Heart left ventricle (tissue), 13 donors: ENCODE results near the gene PARP4.

Source experiments
- CTCF ChIP-seq, 12 donors: fragments of 200-600 bp; sonication (generic) in 4 of 12; IDR thresholded peaks; one replicate each; pipeline versions ENCODE4 v1.5.0 to v1.8.0; 2018 to 2022; ENCODE audit warnings: antibody characterized with exemption in 12 of 12, mild to moderate bottlenecking in 5 of 12
- POLR2A ChIP-seq, 2 donors: fragments of 450-650 bp; IDR thresholded peaks; one replicate each; pipeline ENCODE4 v1.6.1; 2017; ENCODE audit warnings: antibody characterized with exemption in 2 of 2, mild to moderate bottlenecking in 2 of 2, moderate library complexity in 2 of 2
- donor health status: ischemic (EF 13 %, LVEDD 7.1; RV severe dilation, severe dysfunction).
- donor health status: DM: no; HTN: yes; CAD: no.
- donor health status: DM: no; HTN: no; CAD: no.
- donor health status: ischemic (EF 25% LVEDD 6.9; RV normal size, moderate dysfunction).
- donor health status: ischemic (EF 25% LVEDD 5.7; RV mildly dilated, moderate dysfunction).
- donor health status: ischemic (EF 35%, LVEDD 5.7; RV mildly dilated, moderate dysfunction).
- donor health status: nonischemic (EF 11% LVEDD 7.7; RV severe dilation, severe dysfunction).
- donor health status: DM: yes; HTN: yes; CAD: no.
- donor health status: PGD.
- donor health status: ischemic (EF 29% LVEDD 5.4; RV normal size, mild dysfunction).
- donor health status: nonischemic (EF 23%, LVEDD 6.1; RV moderate dilation, normal function).

GRCh38 chr13:24450530-24450929, 62.0 kb downstream of the PARP4 start:
- TF ChIP-seq CTCF (IDR thresholded peaks at IDR 0.05) (no peak), POLR2A (IDR thresholded peaks at IDR 0.05) (no peak)
